B cell (primary cell): ENCODE measurements around the gene RAB28. TPM values are rescaled to one million over a fixed set of nuclear protein-coding genes. Genes with fewer than 3 reads are reported as not detected.

Experiments used
- ATAC-seq: fragments of 200-7000 bp; cut with Tn5 transposase; one replicate; pipeline ENCODE4 v1.10.0; 2021; ENCODE audit warnings: low read depth, mild to moderate bottlenecking, moderate number of reproducible peaks, moderate library complexity
- CTCF ChIA-PET: fragments of 350-600 bp; sonication (Branson Sonifier 250); formaldehyde crosslinking; loops from one replicate; lab custom pipeline; 2021; ENCODE audit warnings: antibody characterized with exemption, inconsistent platforms; lab: Charles Lee
- POLR2A ChIA-PET: fragments of 350-600 bp; sonication (Branson Sonifier 250); formaldehyde crosslinking; loops from one replicate; lab custom pipeline; 2021; ENCODE audit warnings: antibody characterized with exemption; lab: Charles Lee
- DNase-seq: peaks from one replicate; pipeline ENCODE4 v3.0.0; 2013
- H2AFZ ChIP-seq: 2 replicates; pipeline ENCODE4 v1.6.1; 2012; ENCODE audit warnings: mild to moderate bottlenecking, low read depth, low read length; ENCODE audit not compliant: insufficient read depth, poor library complexity, severe bottlenecking
- H3K27ac ChIP-seq, 2 donors: 1 replicate in 1 of 2; 2 replicates in 1 of 2; pipeline ENCODE4 v1.5.1; 2012 to 2013; ENCODE audit warnings: low read length in 2 of 2, mild to moderate bottlenecking in 2 of 2, moderate library complexity in 1 of 2
- H3K27me3 ChIP-seq, 4 experiments: fragments of 200-600 bp in 1 of 4; sonication (generic) in 1 of 4; replicated peaks in 1 of 4; 1 replicate in 2 of 4; 2 replicates in 2 of 4; pipeline versions ENCODE4 v1.6.1 to v1.7.0; 2013 to 2016; ENCODE audit warnings: low read length in 3 of 4, mild to moderate bottlenecking in 2 of 4, mixed read lengths in 1 of 4, moderate library complexity in 1 of 4; ENCODE audit not compliant: insufficient read depth in 4 of 4, control insufficient read depth in 3 of 4; ENCODE audit errors: control extremely low read depth in 1 of 4
- H3K36me3 ChIP-seq, 2 experiments: replicated peaks in 1 of 2; 1 replicate in 1 of 2; 2 replicates in 1 of 2; pipeline versions ENCODE4 v1.6.1 to v1.7.1; 2013; ENCODE audit warnings: low read length in 1 of 2; ENCODE audit not compliant: insufficient read depth in 2 of 2, control insufficient read depth in 1 of 2; ENCODE audit errors: control extremely low read depth in 1 of 2, extremely low read depth in 1 of 2
- H3K4me1 ChIP-seq, 2 donors: fragments of 200-600 bp in 1 of 2; sonication (generic) in 1 of 2; 1 replicate in 1 of 2; 2 replicates in 1 of 2; pipeline versions ENCODE4 v1.5.1 to v1.6.1; 2013 to 2017; ENCODE audit warnings: low read length in 2 of 2; ENCODE audit not compliant: control insufficient read depth in 2 of 2, insufficient read depth in 2 of 2
- H3K4me2 ChIP-seq: replicated peaks from 2 replicates; pipeline ENCODE3; 2012; ENCODE audit warnings: mild to moderate bottlenecking, low read depth, low read length; ENCODE audit not compliant: poor library complexity, severe bottlenecking
- H3K4me3 ChIP-seq, 5 experiments: fragments of 200-600 bp in 1 of 5; sonication (generic) in 1 of 5; 1 replicate in 3 of 5; 2 replicates in 2 of 5; pipeline versions ENCODE4 v1.5.1 to v1.7.0; 2011 to 2016; ENCODE audit warnings: low read length in 4 of 5, mild to moderate bottlenecking in 4 of 5, low read depth in 2 of 5, control low read depth in 1 of 5, moderate library complexity in 1 of 5; ENCODE audit not compliant: insufficient read depth in 1 of 5; ENCODE audit errors: control extremely low read depth in 1 of 5, extremely low read depth in 1 of 5
- H3K79me2 ChIP-seq: fragments of 200-600 bp; sonication (generic); one replicate; pipeline ENCODE4 v1.6.0; 2016; ENCODE audit warnings: low read length; ENCODE audit not compliant: control insufficient read depth, insufficient read depth
- H3K9ac ChIP-seq: fragments of 200-600 bp; sonication (generic); 2 replicates; pipeline ENCODE4 v1.6.1; 2017; ENCODE audit warnings: mild to moderate bottlenecking, low read length, moderate library complexity
- H3K9me3 ChIP-seq, 3 donors: one replicate each; pipeline versions ENCODE4 v1.6.1 to v1.7.1; 2013; ENCODE audit warnings: low read length in 2 of 3; ENCODE audit not compliant: control insufficient read depth in 2 of 3, insufficient read depth in 1 of 3; ENCODE audit errors: control extremely low read depth in 1 of 3
- H4K20me1 ChIP-seq: 2 replicates; pipeline ENCODE4 v1.6.0; 2012; ENCODE audit warnings: mild to moderate bottlenecking, low read length; ENCODE audit not compliant: insufficient read depth, control insufficient read depth, poor library complexity, severe bottlenecking
- H3K27ac Mint-ChIP-seq: one replicate; pipeline ENCODE4 v1.8.0; 2021; ENCODE audit warnings: mixed read lengths
- H3K27me3 Mint-ChIP-seq: one replicate; pipeline ENCODE4 v1.8.0; 2021; ENCODE audit warnings: mixed read lengths
- H3K4me1 Mint-ChIP-seq: one replicate; pipeline ENCODE4 v1.8.0; 2021; ENCODE audit warnings: mixed read lengths
- H3K4me3 Mint-ChIP-seq: one replicate; pipeline ENCODE4 v1.8.0; 2021; ENCODE audit warnings: mixed read lengths
- H3K9me3 Mint-ChIP-seq: one replicate; pipeline ENCODE4 v1.8.0; 2022; ENCODE audit warnings: mixed read lengths; ENCODE audit not compliant: insufficient read depth
- CTCF ChIP-seq: fragments of 200-600 bp; IDR thresholded peaks from one replicate; pipeline ENCODE4 v1.8.0; 2022; ENCODE audit warnings: antibody characterized with exemption, mild to moderate bottlenecking
- EZH2 ChIP-seq: IDR thresholded peaks from 2 replicates; pipeline ENCODE4 v1.6.1; 2012; ENCODE audit warnings: borderline replicate concordance, low read depth, mild to moderate bottlenecking, moderate library complexity, low read length; ENCODE audit not compliant: insufficient read depth, poor library complexity, severe bottlenecking
- WGBS: methylation state at CpG from one replicate; pipeline ENCODE4 v1.1.5; 2013; ENCODE audit warnings: missing lambda C conversion rate; ENCODE audit not compliant: insufficient coverage; 5-methylcytosine and 5-hydroxymethylcytosine counted together
- intact Hi-C: fragments of 100-400 bp; cut with micrococcal nuclease; formaldehyde crosslinking; loops from one replicate; pipeline ENCODE4 v1.10.0; 2022
- polyA plus RNA-seq: library from polyadenylated mRNA; depleted of rRNA; stranded (reverse); fragments of >200 nt; gene quantifications from 2 replicates; pipeline ENCODE4 v1.2.3, GENCODE V29; 2012
- total RNA-seq, 2 donors: library from RNA; stranded (reverse); fragments of 120-200 nt in 1 of 2; gene quantifications; 1 replicate in 1 of 2; 2 replicates in 1 of 2; pipeline versions ENCODE4 v1.2.3 to v1.2.4, GENCODE V29; 2013 to 2022

The RAB28 gene
- total and polyA plus RNA-seq, 2 donors (not counting 1 experiment from before 2014, with no cell fraction given) = 7.2 to 17.4 TPM

DNA sequence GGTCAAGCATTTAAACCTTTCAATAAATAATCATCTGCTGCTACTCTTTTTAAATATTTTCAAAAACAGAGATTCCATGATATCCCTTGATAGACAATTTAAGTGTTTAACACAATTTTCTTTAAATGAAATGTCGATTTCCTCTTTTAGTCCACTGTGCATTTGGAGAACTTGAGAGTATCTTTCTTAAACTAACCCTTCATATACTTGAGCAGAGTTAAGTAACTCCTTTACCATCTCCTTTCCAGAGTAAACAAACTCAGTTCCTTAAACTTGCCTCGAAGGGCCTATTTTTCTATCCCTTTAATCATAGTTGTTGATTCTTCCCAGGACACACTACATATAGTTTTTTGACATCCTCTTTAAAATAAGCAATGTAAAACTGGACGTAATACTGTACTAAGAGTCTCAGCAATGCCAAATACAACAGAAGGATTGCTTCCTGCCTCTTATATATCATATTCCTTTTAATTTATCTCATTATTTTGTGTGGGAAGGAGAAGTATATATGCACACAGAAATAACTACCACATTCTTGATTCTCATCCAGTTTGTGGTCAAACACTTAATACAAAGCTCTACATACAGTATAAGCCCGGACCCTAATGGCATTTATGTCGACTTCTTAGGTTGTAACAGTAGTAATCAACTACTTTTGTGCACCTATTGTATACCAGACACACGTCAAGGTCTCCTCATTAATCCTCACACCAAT is 22.8 kb downstream of the RAB28 start:
- POLR2A ChIA-PET = no interaction called here

More for the DNA sequence above, 22.8 kb downstream of the RAB28 start:
- Mint-ChIP-seq H3K27me3 (no peaks in the 10 kb centered on the region), H3K27ac (no peak overlapping the region), H3K4me1 (peaks cover 5% of the 10 kb centered on the region), H3K9me3 (peaks cover 2% of the 10 kb centered on the region), H3K4me3 (no peak overlapping the region)
- CTCF ChIA-PET = no interaction called here
- Histone ChIP-seq H3K9me3 (peaks cover 0 to 2% (median 0%) of the 10 kb centered on the region in 3 donors), H3K27ac (no peak overlapping the region), H3K4me1 (no peaks in the 10 kb centered on the region), H3K27me3 (no peaks in the 10 kb centered on the region), H3K36me3 (peaks cover 8 to 10% of the 10 kb centered on the region in 2 experiments), H2AFZ (no peak overlapping the region), H3K4me3 (no peak overlapping the region), H4K20me1 (no peaks in the 10 kb centered on the region), H3K4me2 (no peak overlapping the region), H3K79me2 (peaks cover 19% of the 10 kb centered on the region), H3K9ac (no peak overlapping the region)
- TF ChIP-seq CTCF = no peak
- no peak for TF ChIP-seq EZH2
- DNase-seq (no peak), ATAC-seq (no peak)
- 80% methylated on average over 1 of the region's 6 CpGs for WGBS
- intact Hi-C loops = no loop called here
